Stimulated activated CD4-positive, alpha-beta T cell treated with anti-CD3 and anti-CD28 coated beads, Interleukin-4, amount 100 ng/mL, for 24 hours (primary cell): ENCODE data around the gene AKIRIN2.
A peak's percentile ranks its signal among the peaks of the same experiment; 100 is the strongest.
"Not testable (repeated sequence)": the region's sequence is repeated elsewhere in the genome, so short reads cannot be mapped to it uniquely, and the experiment has no call there.

Experiments used
- DNase-seq: peaks from one replicate; pipeline ENCODE4 v3.0.0-alpha.2; 2020

AKIRIN2 gene

GRCh38 chr6:87716928-87717614 lies 15.0 kb upstream of the AKIRIN2 start:
- DNase-seq, result no peak

GRCh38 chr6:87714093-87714842 lies 12.2 kb upstream of the AKIRIN2 start:
- no peak for DNase-seq

- DNase-seq, result not testable (repeated sequence)
Measured at GRCh38 chr6:87712713-87713112, 10.7 kb upstream of the AKIRIN2 start.

- DNase-seq, result no peak
Measured at GRCh38 chr6:87710090-87710489, 8.1 kb upstream of the AKIRIN2 start.

GRCh38 chr6:87708581-87709427 lies 6.8 kb upstream of the AKIRIN2 start:
- DNase-seq, result not testable (repeated sequence)

GRCh38 chr6:87706187-87706966 lies 4.3 kb upstream of the AKIRIN2 start:
- no peak for DNase-seq

- DNase-seq, result peak; percentile 46
Measured at GRCh38 chr6:87705070-87705691, 3.1 kb upstream of the AKIRIN2 start.

- DNase-seq, result not testable (repeated sequence)
Measured at GRCh38 chr6:87703039-87703438, 1.0 kb upstream of the AKIRIN2 start.

GRCh38 chr6:87702589-87702945 lies 534 bp upstream of the AKIRIN2 start:
- no peak for DNase-seq

GRCh38 chr6:87701344-87701675 lies 723 bp downstream of the AKIRIN2 start:
- peak; percentile 29 for DNase-seq

- peak; percentile 57 for DNase-seq
Measured at GRCh38 chr6:87700397-87701343, 1.4 kb downstream of the AKIRIN2 start.

- no peak for DNase-seq
Measured at GRCh38 chr6:87699576-87699975, 2.5 kb downstream of the AKIRIN2 start.

- no peak for DNase-seq
Measured at GRCh38 chr6:87698547-87699006, 3.5 kb downstream of the AKIRIN2 start.

- DNase-seq, result no peak
Measured at GRCh38 chr6:87697581-87698546, 4.2 kb downstream of the AKIRIN2 start.

- DNase-seq, result not testable (repeated sequence)
Measured at GRCh38 chr6:87696817-87697216, 5.2 kb downstream of the AKIRIN2 start.

GRCh38 chr6:87692086-87692485 lies 9.9 kb downstream of the AKIRIN2 start:
- no peak for DNase-seq

GRCh38 chr6:87690441-87690840 lies 11.6 kb downstream of the AKIRIN2 start:
- DNase-seq, result no peak

- DNase-seq, result not testable (repeated sequence)
Measured at GRCh38 chr6:87687893-87688292, 14.1 kb downstream of the AKIRIN2 start.

- DNase-seq, result no peak
Measured at GRCh38 chr6:87687296-87687695, 14.7 kb downstream of the AKIRIN2 start.
